ENCODE data around the gene ICOS.

ICOS gene

DNA sequence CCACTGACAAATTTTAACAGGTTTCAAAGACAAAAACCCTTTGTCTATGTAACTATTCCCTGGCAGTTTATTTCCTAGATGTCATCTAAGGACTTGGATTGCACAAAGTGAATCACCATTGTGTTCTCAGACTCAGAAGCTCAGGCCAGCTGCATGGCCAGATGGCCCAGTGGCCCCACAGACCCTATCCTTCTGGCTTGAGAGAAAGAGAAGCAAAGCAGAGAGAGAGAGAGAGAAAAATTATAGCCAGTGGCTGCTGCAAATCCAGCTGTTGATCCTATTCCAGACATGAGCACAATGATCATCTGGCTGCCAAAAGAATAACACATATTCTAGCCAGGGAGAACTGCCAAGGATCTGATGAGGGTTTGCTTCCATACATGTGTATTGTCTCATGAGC lies 43.2 kb upstream of the ICOS start:
- TF ChIP-seq, protein P1, sequence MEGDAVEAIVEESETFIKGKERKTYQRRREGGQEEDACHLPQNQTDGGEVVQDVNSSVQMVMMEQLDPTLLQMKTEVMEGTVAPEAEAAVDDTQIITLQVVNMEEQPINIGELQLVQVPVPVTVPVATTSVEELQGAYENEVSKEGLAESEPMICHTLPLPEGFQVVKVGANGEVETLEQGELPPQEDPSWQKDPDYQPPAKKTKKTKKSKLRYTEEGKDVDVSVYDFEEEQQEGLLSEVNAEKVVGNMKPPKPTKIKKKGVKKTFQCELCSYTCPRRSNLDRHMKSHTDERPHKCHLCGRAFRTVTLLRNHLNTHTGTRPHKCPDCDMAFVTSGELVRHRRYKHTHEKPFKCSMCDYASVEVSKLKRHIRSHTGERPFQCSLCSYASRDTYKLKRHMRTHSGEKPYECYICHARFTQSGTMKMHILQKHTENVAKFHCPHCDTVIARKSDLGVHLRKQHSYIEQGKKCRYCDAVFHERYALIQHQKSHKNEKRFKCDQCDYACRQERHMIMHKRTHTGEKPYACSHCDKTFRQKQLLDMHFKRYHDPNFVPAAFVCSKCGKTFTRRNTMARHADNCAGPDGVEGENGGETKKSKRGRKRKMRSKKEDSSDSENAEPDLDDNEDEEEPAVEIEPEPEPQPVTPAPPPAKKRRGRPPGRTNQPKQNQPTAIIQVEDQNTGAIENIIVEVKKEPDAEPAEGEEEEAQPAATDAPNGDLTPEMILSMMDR (IDR thresholded peaks at IDR 0.05; ENCODE audit: low read length, missing control alignments): no peak

GRCh38 chr2:203893840-203894239 lies 42.7 kb upstream of the ICOS start:
- TF ChIP-seq, protein P1 (IDR thresholded peaks at IDR 0.05; ENCODE audit: low read length, missing control alignments): no peak
- H3K4me3 ChIP-seq (replicated peaks; ENCODE audit: low read depth, low read length): no peak overlapping the region
- DNase-seq (ENCODE audit: low read depth): no peak

More for the DNA sequence above, 43.2 kb upstream of the ICOS start:
- H3K4me3 ChIP-seq (replicated peaks; ENCODE audit: low read depth, low read length): no peak overlapping the region
- DNase-seq (ENCODE audit: low read depth): peak; percentile 65

DNA sequence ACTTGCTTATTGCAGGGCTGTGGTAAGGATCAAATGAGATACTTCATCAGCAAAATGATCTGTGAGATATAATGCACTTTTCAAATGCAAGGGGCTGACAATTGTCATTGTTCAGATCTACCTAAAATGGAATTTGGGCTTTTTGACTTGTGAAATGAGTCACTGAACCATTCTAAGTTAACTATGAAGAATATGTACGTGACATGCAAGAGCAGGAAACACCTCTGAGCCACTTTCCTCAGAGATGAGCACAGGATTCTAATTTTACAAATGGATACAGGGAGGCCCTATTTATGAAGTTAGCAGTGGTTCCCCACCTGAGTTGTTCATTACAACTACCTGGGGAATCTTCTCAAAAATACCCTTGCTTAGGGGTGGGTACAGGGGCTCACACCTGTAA lies 42.3 kb upstream of the ICOS start:
- TF ChIP-seq, protein P1 (IDR thresholded peaks at IDR 0.05; ENCODE audit: low read length, missing control alignments): no peak
- H3K4me3 ChIP-seq (replicated peaks; ENCODE audit: low read depth, low read length): no peak overlapping the region
- no peak for DNase-seq (ENCODE audit: low read depth)

GRCh38 chr2:203897544-203897943 lies 39.0 kb upstream of the ICOS start:
- DNase-seq (ENCODE audit: low read depth): no peak
- no peak overlapping the region for H3K4me3 ChIP-seq (replicated peaks; ENCODE audit: low read depth, low read length)
- TF ChIP-seq, protein P1 (IDR thresholded peaks at IDR 0.05; ENCODE audit: low read length, missing control alignments): no peak

- DNase-seq (ENCODE audit: low read depth): no peak
- TF ChIP-seq, protein P1 (IDR thresholded peaks at IDR 0.05; ENCODE audit: low read length, missing control alignments): no peak
- H3K4me3 ChIP-seq (replicated peaks; ENCODE audit: low read depth, low read length): no peak overlapping the region
Observed at GRCh38 chr2:203898657-203899056, 37.9 kb upstream of the ICOS start.

DNA sequence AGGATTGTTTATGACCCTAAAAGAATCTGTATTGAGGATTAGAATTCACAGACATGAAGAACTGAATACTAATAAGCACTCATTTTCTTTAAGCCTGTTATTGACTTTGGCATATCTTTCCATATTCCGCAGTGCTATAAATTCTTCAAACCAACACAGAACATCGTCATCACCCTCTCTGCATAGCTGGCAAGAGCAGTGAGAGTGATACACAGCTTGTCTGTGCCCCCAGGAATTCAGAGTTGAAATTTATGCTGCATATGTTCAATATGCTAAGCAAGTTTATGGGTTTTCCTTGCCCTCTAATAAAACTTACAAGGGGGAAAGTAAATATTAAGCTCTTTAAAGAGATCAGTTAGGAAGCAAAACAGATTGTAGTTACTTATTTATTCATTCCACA lies 36.3 kb upstream of the ICOS start:
- DNase-seq (ENCODE audit: low read depth): no peak
- TF ChIP-seq, protein P1 (IDR thresholded peaks at IDR 0.05; ENCODE audit: low read length, missing control alignments): no peak
- H3K4me3 ChIP-seq (replicated peaks; ENCODE audit: low read depth, low read length): no peak overlapping the region

DNA sequence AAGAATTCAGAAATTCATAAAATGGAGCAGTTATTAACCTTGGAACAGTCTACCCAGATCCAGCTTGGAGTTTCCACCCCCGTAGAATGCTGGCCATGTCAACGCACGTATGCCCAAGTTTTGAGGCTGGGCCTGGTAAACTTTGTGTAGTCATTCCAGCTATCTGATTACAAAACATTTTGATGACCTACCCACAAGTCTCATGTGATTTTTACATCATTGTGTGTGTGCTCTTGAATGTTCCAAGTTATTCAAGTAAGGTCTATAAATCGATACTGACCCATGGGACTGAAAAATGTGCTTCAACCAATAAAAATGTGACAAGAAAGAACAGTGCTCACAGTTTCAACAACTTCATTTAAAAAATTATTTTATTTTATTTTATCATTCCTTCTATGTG lies 32.5 kb upstream of the ICOS start:
- TF ChIP-seq, protein P1 (IDR thresholded peaks at IDR 0.05; ENCODE audit: low read length, missing control alignments): no peak

More for the DNA sequence above, 32.5 kb upstream of the ICOS start:
- H3K4me3 ChIP-seq (replicated peaks; ENCODE audit: low read depth, low read length): no peak overlapping the region
- DNase-seq (ENCODE audit: low read depth): no peak

Measured in fibroblast of pulmonary artery (primary cell).